HG02678 (cell line): ENCODE data around the gene PTTG2.
A peak's percentile ranks its signal among the peaks of the same experiment; 100 is the strongest.
"Not testable (repeated sequence)": the region's sequence is repeated elsewhere in the genome, so short reads cannot be mapped to it uniquely, and the experiment has no call there.

Source experiments
- ATAC-seq: cut with Tn5 transposase; IDR thresholded peaks from one replicate; pipeline ENCODE4 v1.9.1; 2021; ENCODE audit warnings: mild to moderate bottlenecking, moderate library complexity; ENCODE audit not compliant: unreplicated experiment

PTTG2 gene

DNA sequence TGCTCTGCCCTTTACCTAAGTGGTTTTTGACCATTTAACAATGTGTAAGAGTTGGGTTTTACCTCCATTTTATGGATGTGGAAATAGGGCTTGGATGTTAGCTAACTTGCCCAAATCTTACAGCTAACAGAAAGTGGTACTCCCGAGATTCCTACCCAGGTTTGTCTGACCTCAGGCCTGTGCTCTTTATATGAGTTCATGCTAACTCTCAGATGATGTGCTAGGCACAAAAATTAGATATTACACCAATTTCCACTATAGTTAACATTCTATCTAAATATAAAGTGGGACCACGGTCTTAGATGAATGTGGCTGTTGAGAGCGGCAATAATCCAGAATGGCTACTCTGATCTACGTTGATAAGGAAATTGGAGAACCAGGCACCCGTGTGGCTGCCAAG lies at the start of gene PTTG2:
Gene PTTG2, plus strand, starts transcription at position 301 of the 400 bp plus-strand sequence. Its CDS starts 37 bp downstream, at position 338.
- ATAC-seq: no peak

DNA sequence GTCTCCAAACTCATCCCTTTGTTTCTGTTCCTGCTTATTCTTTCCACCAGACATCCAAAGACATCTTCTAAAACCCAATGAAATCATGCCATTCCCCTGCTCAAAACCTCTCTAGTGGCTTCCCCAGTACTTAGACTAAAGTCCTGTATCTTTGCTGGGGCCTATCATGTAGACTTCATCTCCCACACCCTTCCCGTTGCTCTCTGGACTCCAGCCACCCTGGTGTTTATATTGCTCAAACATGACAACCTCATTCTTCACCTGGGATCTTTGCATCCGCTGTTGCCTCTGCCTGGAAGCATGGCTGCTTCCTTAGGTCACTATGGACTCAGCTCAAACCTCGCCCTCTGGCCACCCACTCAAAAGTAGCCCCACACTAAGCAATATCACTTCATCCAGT lies 45.7 kb upstream of the PTTG2 start:
- no peak for ATAC-seq

DNA sequence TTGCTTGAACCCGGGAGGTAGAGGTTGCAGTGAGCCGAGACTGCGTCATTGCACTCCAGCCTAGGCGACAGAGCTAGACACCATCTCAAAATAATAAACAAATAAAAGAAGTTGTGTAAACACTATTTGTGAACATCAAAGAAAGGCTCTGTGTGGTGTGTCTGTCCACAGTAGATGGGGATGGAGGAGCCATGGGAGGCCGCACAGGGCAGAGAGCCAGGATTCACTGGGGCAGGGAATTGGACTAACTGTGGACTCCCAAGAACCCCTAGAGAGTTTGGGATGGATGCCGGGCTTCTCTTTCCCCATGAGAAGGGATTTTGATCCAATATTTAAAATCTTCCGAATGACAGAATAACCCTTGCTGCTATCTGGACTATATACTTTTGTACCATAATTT lies 42.8 kb upstream of the PTTG2 start:
- no peak for ATAC-seq

DNA sequence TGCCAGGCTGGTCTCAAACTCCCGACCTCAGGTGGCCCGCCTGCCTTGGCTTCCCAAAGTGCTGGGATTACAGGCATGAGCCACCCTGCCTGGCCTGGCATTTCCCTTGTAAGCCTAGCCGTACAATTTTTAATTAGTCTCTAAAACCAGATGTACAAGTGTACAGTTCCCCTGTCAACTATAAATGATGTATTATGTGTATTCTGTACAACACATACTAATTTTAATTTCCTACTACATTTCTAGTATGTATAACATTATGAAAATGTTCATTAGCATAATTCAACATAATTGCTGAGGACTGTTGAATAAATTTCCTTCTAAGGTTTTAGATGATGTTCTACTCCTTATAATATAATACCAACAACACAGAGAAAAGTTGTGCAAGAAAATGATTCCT lies 41.5 kb upstream of the PTTG2 start:
- ATAC-seq: no peak

DNA sequence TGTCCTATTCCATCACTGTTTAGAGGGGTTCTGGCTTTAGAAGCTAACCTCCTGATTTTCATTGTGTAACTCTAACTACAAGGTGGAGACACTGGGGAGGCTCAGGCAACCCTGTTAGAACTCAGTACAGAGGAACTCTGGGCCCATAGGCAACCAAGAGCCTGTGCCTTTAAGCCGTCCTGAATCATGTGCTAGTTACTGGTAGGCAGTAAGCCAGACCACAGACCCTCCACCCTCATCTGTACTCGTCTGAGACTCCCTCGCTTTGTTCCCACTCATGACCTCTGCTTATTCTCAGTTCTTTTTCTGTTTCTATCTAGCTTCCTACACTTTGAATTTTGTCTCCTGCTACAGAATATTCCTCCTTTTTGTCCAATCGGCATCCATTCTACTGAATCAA lies 37.9 kb upstream of the PTTG2 start:
- ATAC-seq: no peak

DNA sequence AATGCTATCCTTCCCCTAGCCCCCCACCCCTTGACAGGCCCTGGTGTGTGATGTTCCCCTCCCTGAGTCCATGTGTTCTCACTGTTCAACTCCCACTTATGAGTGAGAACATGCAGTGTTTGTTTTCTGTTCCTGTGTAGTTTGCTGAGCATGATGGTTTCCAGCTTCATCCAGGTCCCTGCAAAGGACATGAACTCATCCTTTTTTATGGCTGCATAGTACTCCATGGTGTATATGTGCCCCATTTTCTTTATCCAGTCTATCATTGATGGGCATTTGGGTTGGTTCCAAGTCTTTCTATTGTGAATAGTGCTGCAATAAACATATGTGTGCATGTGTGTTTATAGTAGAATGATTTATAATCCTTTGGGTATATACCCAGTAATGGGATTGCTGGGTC lies 37.1 kb upstream of the PTTG2 start:
- not testable (repeated sequence) for ATAC-seq

DNA sequence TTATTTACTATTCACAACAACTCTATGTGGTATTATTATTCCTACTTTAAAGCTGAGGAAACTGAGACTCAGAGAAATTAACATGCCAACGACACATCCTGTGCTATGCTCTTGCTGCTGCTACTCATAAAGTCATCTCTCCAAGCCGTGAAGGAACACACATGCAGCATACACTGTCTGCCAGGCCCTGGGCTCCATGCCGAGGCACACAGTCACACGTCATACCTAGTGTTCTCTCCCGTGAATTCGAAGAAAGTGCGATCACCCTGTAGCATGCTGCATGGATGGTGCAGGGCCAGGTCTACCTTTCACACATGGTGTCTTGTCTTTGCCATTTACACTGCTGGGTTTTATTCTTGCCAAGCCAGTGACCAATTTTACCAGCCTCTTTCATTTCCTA lies 35.3 kb upstream of the PTTG2 start:
- no peak for ATAC-seq

DNA sequence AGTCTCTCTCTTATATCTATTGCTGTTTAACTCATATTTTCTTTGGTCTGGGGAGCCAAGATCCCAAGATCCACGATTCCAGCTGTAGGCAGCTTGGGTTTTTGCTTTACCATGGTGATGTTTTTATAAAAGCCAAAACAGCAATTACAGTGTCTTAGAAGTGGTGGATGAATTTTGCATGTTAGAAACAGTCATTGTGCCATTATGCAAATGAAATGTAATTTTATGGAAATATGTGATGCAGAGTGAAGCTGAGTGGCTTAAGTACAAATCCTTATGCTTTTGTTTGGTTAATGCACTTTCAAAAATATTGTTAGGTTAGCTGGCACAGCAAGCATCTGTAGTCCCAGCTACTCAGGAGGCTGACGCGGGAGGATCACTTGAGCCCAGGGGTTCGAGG lies 32.8 kb upstream of the PTTG2 start:
- ATAC-seq: no peak

DNA sequence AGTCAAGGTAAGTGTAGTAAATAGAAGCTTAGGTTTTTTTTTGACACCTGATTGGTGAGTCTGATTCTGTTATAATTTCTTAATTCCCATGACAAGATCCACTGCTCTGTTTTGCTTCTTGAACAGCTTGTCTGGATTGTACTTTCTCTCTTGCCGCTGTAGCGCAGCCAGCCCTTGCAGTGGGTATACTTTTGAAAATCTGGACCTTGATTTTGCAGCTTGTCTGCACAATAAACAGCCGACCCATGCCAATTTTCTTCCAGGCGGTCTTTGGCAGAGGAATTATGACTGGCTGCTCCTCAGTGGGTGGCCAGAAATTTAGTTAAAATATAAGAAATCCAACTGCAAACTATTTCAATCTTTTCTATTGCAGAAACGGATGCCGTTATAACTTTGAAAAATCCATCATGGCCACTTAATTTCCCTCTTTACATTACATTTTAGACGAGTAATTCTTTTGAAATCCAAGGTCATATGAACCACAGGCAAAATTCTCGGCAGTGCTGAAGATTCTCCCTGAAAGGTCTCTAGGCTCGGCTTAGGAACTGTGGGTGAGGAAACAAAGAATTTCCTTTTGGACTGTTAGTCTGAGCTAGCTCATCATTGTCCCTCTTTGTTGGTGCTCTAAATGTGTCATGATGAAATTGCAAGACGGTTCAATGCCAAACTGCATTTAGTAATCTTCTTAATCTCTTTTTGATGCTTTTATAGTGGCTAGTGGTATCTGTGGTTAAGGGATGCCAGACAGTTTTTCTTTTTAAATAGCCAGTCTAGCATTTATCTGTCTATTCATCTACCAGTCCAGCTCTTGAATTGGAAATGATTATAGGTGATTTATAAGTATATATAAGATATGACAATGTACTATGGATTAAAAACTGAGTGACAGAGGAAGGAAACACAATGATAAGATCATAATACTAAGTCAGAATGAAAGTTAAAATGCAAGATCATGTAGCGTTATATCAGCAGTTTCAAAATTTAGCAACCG lies 31.5 kb upstream of the PTTG2 start:
- ATAC-seq: no peak

DNA sequence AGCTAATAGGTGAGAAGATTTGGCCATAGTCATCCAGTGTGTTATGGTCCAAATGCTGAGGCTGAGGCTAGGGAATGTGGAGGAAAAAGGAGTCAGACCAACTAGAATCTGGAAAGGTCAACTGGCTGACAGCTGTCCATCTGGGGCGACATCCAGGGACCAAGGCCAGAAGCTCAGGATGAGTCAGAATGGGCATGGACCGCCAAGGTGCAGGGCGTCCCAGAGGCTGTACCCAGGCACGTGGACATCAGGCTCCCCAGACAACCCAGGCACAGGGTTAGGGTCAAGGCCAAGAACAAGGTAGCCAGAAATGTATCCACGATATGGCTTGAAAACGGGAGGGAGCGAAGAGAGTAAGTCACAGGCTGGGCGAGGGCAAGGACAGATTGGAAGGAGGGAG lies 26.1 kb upstream of the PTTG2 start:
- no peak for ATAC-seq

DNA sequence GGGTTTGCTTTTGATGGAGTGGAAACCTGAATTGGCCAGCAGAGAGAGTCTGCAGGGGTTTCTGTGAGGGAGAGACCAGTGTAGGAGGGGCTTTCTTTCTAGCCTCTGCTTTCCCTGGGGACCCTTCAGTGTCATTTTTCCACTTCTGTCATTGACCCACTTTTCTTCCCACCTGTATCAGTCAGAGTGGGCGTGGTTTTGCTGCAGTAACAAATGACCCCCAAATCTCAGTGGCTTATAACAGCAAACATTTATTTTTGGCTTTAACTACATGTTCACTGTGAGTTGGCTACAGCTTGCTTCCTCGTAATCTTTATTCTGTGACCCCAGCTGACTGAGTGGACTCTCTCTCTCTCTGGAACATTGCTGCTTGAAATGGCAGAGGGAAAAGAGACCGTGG lies 25.6 kb upstream of the PTTG2 start:
- no peak for ATAC-seq

DNA sequence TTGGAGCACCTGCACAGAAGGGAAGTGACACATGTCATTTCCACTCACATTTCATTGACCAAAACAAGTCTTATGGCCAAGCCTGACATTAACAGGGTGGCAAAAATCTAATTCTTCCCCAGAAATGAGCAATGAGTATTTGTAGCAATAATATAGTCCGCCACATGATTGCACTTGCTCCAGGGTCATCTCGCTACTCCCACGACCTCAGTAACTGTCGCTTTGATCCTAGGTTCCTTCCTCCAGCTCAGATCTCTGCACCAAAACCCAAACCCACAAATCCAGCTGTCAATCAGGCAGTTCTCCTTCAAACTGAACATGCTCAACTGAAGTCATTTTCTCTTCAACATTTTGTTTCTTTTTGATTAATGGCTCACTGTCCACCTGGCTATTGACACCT lies 25.2 kb upstream of the PTTG2 start:
- ATAC-seq: no peak

DNA sequence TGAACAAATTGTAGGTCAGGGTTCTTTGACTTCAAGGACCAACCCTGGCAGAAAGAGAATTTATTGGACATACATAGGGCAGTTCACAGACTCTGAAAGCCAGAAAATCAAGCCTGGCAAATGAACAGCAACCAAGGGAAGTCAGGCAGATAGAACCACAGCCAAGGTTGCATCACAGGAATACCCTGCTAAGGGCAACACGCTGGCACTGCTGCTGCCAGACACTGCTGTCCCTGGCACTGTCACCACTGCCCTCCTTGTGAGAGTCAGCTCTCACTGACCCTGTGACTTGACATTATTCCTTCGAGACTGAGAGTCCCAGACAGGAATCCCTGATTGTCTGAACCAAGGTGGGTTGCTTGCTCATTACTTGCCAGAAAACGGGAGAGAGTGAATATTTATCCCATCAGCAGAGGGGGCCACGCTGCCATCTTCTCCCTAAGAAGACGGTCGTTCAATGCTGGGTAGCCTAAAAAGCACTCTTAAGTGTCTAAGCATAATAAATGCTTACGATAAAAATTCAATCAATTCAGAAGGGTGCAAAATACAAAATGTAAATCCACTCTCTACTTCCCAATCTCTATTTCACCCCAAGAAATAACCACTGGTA lies 23.2 kb upstream of the PTTG2 start:
- no peak for ATAC-seq

DNA sequence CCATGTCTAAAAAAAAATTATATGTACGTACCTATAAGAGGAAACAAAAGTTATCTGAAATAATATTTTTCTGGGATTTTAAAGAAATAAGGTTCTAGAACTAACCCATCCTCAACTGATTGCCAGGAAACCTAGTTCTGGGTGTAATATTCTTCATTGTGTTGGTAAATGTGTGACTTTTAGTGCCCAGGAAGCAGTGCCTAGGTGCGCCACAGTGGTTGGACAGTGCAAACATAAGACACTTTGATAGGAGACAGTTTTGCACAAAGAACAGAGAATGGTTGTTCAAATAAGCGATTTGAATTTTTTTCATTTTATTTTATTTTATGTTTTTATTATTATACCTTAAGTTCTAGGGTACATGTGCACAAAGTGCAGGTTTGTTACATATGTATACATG lies 22.0 kb upstream of the PTTG2 start:
- ATAC-seq: no peak

DNA sequence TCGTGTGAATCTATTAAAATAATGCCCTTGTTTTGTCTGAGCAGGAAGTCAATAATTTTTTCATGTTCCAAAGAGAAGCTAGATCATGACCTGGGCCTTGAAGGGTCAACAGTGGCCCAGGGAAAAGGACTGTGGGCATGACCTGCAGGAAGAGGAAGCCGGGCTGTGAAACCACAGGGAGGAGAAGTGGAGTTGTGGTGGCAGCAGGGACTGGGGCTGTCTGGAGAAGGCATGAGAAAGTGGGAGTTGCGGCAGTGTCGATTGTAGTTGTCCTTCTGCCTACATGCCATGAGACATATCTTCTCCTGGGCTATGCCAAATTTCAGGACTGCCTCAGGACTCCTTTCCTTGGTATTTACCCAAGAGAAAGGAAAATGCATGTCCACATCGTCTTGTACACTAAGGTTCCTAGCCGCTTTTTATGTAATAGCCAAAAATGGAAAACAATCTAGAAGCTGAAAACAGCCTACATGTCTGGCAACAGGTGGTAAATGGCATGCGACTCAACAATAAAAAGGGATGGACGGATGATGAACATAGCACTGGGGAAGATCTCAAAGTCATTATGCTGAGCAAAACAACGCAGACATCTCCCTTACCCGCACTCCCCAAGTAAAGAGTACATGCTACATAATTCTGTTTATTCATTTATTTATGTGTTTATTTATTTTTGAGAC lies 13.6 kb upstream of the PTTG2 start:
- no peak for ATAC-seq

DNA sequence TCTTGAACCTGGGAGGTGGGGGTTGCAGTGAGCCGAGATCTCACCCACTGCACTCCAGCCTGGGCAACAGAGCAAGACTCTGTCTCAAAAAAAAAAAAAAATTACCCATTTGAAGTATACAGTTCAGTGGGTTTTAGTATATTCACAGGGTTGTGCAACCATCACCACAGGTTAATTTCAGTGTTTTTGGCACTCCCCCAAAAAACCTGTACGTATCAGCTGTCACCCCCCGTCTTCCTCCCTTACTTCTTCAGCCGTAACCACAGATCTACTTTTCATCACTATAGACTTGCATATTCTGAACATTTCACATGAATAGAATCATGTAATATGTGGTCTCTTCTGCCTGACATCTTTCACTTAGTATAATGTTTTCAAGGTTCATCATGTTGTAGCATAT lies 11.7 kb upstream of the PTTG2 start:
- peak; percentile 69 for ATAC-seq

DNA sequence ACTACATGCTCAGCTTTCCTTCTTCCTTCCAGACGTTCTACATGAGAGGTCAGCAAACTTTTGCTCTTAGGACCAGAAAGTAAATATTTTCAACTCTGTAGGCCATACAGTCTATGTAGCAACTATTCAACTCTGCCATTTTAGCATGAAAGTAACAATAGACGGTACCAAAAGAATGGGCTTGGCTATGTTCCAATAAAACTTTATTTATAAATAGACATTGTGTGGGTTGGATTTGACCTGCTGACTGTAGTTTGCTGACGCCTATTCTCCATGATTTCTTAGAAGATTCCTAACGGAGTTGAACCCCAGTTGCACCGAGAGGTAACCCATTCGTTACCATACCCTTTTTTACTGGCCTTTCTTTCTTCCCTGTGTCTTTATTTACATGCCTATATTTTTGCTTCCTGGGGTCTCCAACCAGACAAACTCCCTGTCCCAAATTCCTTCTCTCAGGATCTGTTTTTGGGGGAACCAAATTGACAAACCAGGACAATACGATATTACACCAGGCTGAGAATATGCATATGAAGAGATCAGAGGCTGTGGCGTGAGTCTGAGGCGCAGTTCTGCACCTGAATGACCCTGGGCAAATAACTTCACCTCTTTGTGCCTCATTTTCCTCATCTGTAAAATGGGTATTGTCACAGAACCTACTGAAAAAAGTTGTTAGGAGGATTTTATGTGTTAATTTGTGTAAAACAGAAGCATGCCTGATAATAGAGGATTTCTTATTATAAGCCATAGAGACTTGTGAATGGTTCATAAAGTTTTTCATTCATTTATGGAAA lies 10.4 kb upstream of the PTTG2 start:
- ATAC-seq: no peak

DNA sequence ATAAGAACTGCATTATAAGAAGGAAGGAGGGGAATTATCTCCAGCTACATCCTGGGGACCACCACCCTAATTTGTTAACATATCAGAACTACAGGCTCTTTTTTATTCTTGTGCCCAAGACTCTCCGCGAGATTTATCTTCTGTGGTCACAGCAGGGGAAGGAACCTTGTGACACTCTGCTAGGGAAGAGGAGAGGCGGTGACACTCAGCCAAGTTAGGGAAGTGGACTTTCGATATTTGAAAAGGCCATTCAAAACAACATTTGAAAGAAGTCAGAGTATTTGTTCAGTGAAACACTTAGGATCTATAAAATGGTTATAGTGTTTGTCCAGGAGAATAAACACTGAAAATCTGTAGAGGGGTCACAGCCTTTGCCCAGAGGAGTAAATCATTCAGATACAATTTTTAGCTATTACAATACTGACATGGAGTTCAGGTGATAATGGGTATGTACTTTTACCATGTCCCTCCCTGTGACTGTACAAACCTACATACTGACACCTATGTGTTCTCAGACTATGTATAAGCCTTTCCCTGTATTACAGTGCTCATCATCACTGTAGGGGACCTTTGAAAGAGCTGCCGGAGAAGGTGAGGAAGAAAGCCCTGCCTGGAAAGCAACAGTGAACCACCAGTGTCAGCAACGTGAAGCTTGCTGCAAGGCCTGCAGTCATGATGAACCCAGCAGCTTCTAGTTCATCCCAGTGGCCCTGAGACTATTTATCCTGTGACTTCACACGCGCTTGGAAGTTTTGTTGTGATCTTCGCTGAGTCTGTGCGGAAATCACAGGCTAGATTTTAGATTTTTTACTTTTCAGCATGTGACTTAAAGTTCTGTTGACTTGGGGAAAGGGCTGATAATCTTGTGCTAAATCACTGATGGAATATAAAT lies 8.5 kb upstream of the PTTG2 start:
- no peak for ATAC-seq

DNA sequence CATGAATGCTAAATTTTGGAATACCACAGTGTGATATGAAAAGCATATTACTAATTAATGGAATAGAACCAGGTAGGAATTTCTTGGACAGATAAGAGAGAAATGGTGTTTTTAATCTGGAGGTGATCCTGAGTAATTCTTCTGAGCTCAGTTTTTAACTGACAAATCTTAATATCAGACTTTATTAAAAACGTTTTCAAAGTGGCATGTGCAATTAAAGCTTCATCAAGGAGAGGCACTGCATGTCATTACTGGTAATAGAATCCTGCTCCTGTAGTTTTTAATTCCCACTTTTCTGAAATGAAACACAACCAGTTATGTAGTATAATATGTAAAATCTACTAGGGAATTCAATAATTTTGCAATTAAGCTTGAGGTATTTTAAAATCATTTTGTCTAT lies 7.0 kb upstream of the PTTG2 start:
- ATAC-seq: no peak
